ENCODE measurements around the gene CNKSR1. TPM values are rescaled to one million over a fixed set of nuclear protein-coding genes. Genes with fewer than 3 reads are reported as not detected.

Gene CNKSR1
- total and polyA plus RNA-seq, 2 donors (not counting 1 experiment from before 2014, with no cell fraction given), result 3.7 to 5.8 TPM

- POLR2A ChIA-PET, result no interaction called here
- no peak overlapping the region for H3K27ac ChIP-seq (ENCODE audit: low read length in 2 of 2)
- no peak overlapping the region for H3K4me3 ChIP-seq (ENCODE audit: control extremely low read depth in 1 of 5, extremely low read depth in 1 of 5, insufficient read depth in 1 of 5, low read depth in 2 of 5, low read length in 4 of 5)
- no peak overlapping the region for H3K27ac Mint-ChIP-seq
- H3K27me3 Mint-ChIP-seq, result peaks cover 9% of the 10 kb centered on the region
- TF ChIP-seq CTCF (IDR thresholded peaks at IDR 0.05) (no peak), EZH2 (IDR thresholded peaks at IDR 0.05; ENCODE audit: borderline replicate concordance, insufficient read depth, low read depth, low read length, poor library complexity, severe bottlenecking) (no peak)
- no peaks in the 10 kb centered on the region for H3K79me2 ChIP-seq (ENCODE audit: control insufficient read depth, insufficient read depth, low read length)
- no peaks in the 10 kb centered on the region for H3K36me3 ChIP-seq (replicated peaks in 1 of 2; ENCODE audit: control extremely low read depth in 1 of 2, control insufficient read depth in 1 of 2, extremely low read depth in 1 of 2, insufficient read depth in 2 of 2, low read length in 1 of 2)
- no peak overlapping the region for H3K4me3 Mint-ChIP-seq
- DNase-seq (no peak), ATAC-seq (ENCODE audit: low read depth) (no peak)
- H3K9ac ChIP-seq (ENCODE audit: low read length), result no peak overlapping the region
- CTCF ChIA-PET, result interaction anchor here (1.1 kb wide), 1 partner anchor 220 kb away, joined by 3 read pairs; no protein-coding TSS in a partner anchor
- intact Hi-C loops (cut with micrococcal nuclease), result no loop called here
- H3K27me3 ChIP-seq (replicated peaks in 1 of 4; ENCODE audit: control extremely low read depth in 1 of 4, control insufficient read depth in 3 of 4, insufficient read depth in 4 of 4, low read length in 3 of 4), result peaks cover 0 to 13% (median 4%) of the 10 kb centered on the region in 4 experiments
- WGBS (ENCODE audit: insufficient coverage), result 94% methylated on average over 2 of the region's 3 CpGs
- no peaks in the 10 kb centered on the region for H3K9me3 Mint-ChIP-seq (ENCODE audit: insufficient read depth)
- no peaks in the 10 kb centered on the region for H4K20me1 ChIP-seq (ENCODE audit: control insufficient read depth, insufficient read depth, low read length, poor library complexity, severe bottlenecking)
- no peaks in the 10 kb centered on the region for H3K4me1 Mint-ChIP-seq
- H3K4me1 ChIP-seq (ENCODE audit: control insufficient read depth in 2 of 2, insufficient read depth in 2 of 2, low read length in 2 of 2), result no peaks in the 10 kb centered on the region
- no peaks in the 10 kb centered on the region for H3K9me3 ChIP-seq (ENCODE audit: control extremely low read depth in 1 of 3, control insufficient read depth in 2 of 3, insufficient read depth in 1 of 3, low read length in 2 of 3)
- H2AFZ ChIP-seq (ENCODE audit: insufficient read depth, low read depth, low read length, poor library complexity, severe bottlenecking), result no peak overlapping the region
- no peak overlapping the region for H3K4me2 ChIP-seq (replicated peaks; ENCODE audit: low read depth, low read length, poor library complexity, severe bottlenecking)
These were observed 20.0 kb downstream of the CNKSR1 start for GRCh38 chr1:26197301-26197700.

- Mint-ChIP-seq H3K27ac (no peak overlapping the region), H3K27me3 (peaks cover 9% of the 10 kb centered on the region), H3K4me1 (no peaks in the 10 kb centered on the region), H3K9me3 (ENCODE audit: insufficient read depth) (no peaks in the 10 kb centered on the region), H3K4me3 (no peak overlapping the region)
- no peaks in the 10 kb centered on the region for H3K4me1 ChIP-seq (ENCODE audit: control insufficient read depth in 2 of 2, insufficient read depth in 2 of 2, low read length in 2 of 2)
- POLR2A ChIA-PET, result no interaction called here
- no peaks in the 10 kb centered on the region for H4K20me1 ChIP-seq (ENCODE audit: control insufficient read depth, insufficient read depth, low read length, poor library complexity, severe bottlenecking)
- H3K9ac ChIP-seq (ENCODE audit: low read length), result no peak overlapping the region
- H3K27ac ChIP-seq (ENCODE audit: low read length in 2 of 2), result no peak overlapping the region
- DNase-seq (no peak), ATAC-seq (ENCODE audit: low read depth) (no peak)
- no peaks in the 10 kb centered on the region for H3K36me3 ChIP-seq (replicated peaks in 1 of 2; ENCODE audit: control extremely low read depth in 1 of 2, control insufficient read depth in 1 of 2, extremely low read depth in 1 of 2, insufficient read depth in 2 of 2, low read length in 1 of 2)
- intact Hi-C loops (cut with micrococcal nuclease), result no loop called here
- no peak for TF ChIP-seq EZH2 (IDR thresholded peaks at IDR 0.05; ENCODE audit: borderline replicate concordance, insufficient read depth, low read depth, low read length, poor library complexity, severe bottlenecking)
- no peak for TF ChIP-seq CTCF (IDR thresholded peaks at IDR 0.05)
- H3K79me2 ChIP-seq (ENCODE audit: control insufficient read depth, insufficient read depth, low read length), result no peaks in the 10 kb centered on the region
- H3K4me3 ChIP-seq (ENCODE audit: control extremely low read depth in 1 of 5, extremely low read depth in 1 of 5, insufficient read depth in 1 of 5, low read depth in 2 of 5, low read length in 4 of 5), result no peak overlapping the region
- H2AFZ ChIP-seq (ENCODE audit: insufficient read depth, low read depth, low read length, poor library complexity, severe bottlenecking), result no peak overlapping the region
- H3K27me3 ChIP-seq (replicated peaks in 1 of 4; ENCODE audit: control extremely low read depth in 1 of 4, control insufficient read depth in 3 of 4, insufficient read depth in 4 of 4, low read length in 3 of 4), result peaks cover 0 to 13% (median 4%) of the 10 kb centered on the region in 4 experiments
- H3K4me2 ChIP-seq (replicated peaks; ENCODE audit: low read depth, low read length, poor library complexity, severe bottlenecking), result no peak overlapping the region
- no peaks in the 10 kb centered on the region for H3K9me3 ChIP-seq (ENCODE audit: control extremely low read depth in 1 of 3, control insufficient read depth in 2 of 3, insufficient read depth in 1 of 3, low read length in 2 of 3)
- CTCF ChIA-PET, result interaction anchor here (1.1 kb wide), 1 partner anchor 219 kb away, joined by 3 read pairs; no protein-coding TSS in a partner anchor
- 94% methylated on average over 10 of the region's 11 CpGs for WGBS (ENCODE audit: insufficient coverage)
These were observed 20.5 kb downstream of the CNKSR1 start for GRCh38 chr1:26197813-26198212.

All from B cell (primary cell).